ENCODE data around the gene POLK.

Gene POLK

DNA sequence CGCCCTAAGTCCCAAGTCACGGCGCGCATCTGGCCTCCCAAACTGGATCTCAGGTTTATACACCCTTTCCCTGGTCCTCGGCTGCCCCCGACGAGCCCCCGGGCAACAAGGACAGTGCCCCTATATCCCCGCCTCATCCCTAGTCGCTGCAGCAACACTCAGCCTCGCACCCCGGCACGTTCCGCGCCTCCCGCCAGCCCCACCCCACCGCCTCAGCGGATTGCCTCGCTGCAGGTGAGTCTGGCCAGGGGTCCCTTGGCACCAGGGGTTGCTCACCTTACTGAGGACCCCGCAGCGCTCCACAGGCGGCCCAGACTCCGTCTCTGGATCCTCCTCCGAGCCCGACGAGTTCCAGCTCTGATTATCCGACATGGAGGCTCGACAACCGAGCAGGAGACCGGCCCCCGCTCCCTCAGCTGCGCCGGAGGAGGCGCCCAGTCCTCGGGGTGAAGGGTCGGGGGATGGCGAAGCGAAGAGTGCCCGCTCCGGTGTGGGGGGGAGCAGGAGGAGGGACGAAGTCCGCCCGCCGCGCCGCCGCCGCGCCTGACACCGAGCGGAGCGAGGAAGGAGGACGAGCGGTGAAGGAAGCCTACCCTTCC, 756 bp upstream of the POLK start:
- Histone ChIP-seq H3K4me1 (ENCODE audit: insufficient read depth, low read length) (peaks cover 4% of the 10 kb centered on the region; the same call in 1 of the 2 replicates), H3K27ac (ENCODE audit: low read length) (no peak overlapping the region), H3K4me3 (ENCODE audit: low read length) (peak overlapping the region; percentile 96), H3K9me3 (ENCODE audit: insufficient read depth, low read depth, low read length) (no peaks in the 10 kb centered on the region), H3K36me3 (ENCODE audit: insufficient read depth, low read depth, low read length) (no peaks in the 10 kb centered on the region), H3K9ac (ENCODE audit: low read depth, low read length) (peak overlapping the region; percentile 66), H3K27me3 (ENCODE audit: insufficient read depth, low read length) (no peaks in the 10 kb centered on the region)

DNA sequence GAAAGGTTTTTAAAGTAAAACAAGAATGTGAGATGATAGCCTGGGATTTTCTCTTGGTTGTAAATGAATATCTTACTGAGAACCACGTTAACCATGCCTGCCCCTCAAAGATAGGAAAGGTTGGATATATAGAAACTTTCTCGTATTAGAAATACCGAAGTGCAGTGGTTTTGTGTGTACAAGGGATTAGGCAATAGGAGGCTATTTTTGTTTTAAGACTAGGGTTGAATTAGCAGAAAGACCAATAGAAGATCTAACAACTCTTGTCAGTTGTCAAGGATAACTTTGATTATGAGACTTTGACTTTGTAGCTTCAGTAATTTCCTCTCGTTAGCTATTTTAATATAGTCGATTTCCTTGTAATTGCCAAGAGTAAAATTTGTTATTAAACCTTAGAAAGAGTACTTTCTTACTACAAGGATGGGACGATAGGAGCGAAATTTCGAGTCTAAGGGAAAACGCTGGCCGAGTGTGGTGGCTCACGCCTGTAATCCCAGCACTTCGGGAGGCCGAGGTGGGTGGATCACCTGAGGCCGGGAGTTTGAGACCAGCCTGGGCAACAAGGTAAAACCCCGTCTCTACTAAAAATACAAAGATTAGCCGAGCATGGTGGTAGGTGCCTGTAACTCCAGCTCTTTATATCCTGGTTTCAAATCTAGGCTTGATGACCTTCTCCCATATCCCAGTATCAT, 838 bp downstream of the POLK start:
- Histone ChIP-seq H3K4me1 (ENCODE audit: insufficient read depth, low read length) (peaks cover 4% of the 10 kb centered on the region; the same call in 1 of the 2 replicates), H3K4me3 (ENCODE audit: low read length) (peak overlapping the region; percentile 96), H3K27ac (ENCODE audit: low read length) (no peak overlapping the region), H3K9me3 (ENCODE audit: insufficient read depth, low read depth, low read length) (no peaks in the 10 kb centered on the region), H3K36me3 (ENCODE audit: insufficient read depth, low read depth, low read length) (no peaks in the 10 kb centered on the region), H3K27me3 (ENCODE audit: insufficient read depth, low read length) (no peaks in the 10 kb centered on the region), H3K9ac (ENCODE audit: low read depth, low read length) (peak overlapping the region; percentile 62; the same call in 1 of the 2 replicates)

DNA sequence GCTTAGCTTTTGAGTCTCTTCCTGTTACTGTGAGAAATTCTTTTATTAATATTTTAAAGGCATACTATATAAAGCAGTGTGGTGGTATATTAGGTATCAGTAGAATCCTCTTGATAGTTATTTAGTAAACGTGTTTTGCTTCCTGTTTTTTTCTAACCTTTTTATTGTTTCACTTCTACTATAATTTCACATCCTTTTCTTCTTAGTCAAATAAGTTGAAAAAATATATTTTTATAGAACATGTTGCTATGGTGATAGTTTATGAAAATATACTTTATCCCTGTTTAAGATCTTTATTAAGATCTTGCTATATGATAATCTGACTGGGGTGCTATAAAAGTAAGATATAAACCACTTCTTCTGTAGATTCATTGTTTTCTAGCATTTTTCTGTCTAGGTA, 2.1 kb downstream of the POLK start:
- no peaks in the 10 kb centered on the region for H3K27me3 ChIP-seq (ENCODE audit: insufficient read depth, low read length)
- no peak overlapping the region for H3K9ac ChIP-seq (ENCODE audit: low read depth, low read length)
- no peak overlapping the region for H3K4me3 ChIP-seq (ENCODE audit: low read length)
- H3K9me3 ChIP-seq (ENCODE audit: insufficient read depth, low read depth, low read length) = no peaks in the 10 kb centered on the region
- peaks cover 4% of the 10 kb centered on the region; the same call in 1 of the 2 replicates for H3K4me1 ChIP-seq (ENCODE audit: insufficient read depth, low read length)
- H3K36me3 ChIP-seq (ENCODE audit: insufficient read depth, low read depth, low read length) = no peaks in the 10 kb centered on the region
- no peak overlapping the region for H3K27ac ChIP-seq (ENCODE audit: low read length)

DNA sequence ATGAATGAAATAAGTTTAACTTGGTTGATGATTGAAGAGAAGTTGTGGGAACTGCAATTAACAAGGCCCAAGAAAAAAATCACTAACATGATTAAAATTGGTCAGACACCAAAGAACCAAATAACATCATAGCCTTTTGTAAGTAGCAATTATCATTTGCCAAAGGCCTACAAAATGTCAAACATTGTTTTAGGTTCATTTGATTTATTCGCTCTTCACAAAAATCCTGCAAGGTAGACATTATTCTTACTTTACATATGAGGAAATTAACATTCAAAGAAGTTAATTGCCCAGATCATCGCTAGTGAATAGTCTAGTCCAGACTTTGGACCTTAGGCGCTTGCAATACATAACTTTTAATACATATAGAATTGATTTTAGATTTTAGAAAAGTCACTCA, 2.6 kb downstream of the POLK start:
- no peaks in the 10 kb centered on the region for H3K36me3 ChIP-seq (ENCODE audit: insufficient read depth, low read depth, low read length)
- peaks cover 4% of the 10 kb centered on the region; the same call in 1 of the 2 replicates for H3K4me1 ChIP-seq (ENCODE audit: insufficient read depth, low read length)
- no peaks in the 10 kb centered on the region for H3K9me3 ChIP-seq (ENCODE audit: insufficient read depth, low read depth, low read length)
- H3K27me3 ChIP-seq (ENCODE audit: insufficient read depth, low read length) = no peaks in the 10 kb centered on the region
- no peak overlapping the region for H3K27ac ChIP-seq (ENCODE audit: low read length)
- H3K9ac ChIP-seq (ENCODE audit: low read depth, low read length) = no peak overlapping the region
- no peak overlapping the region for H3K4me3 ChIP-seq (ENCODE audit: low read length)

GRCh38 chr5:75519761-75520160, 8.1 kb downstream of the POLK start:
- no peak overlapping the region for H3K27ac ChIP-seq (ENCODE audit: low read length)
- no peaks in the 10 kb centered on the region for H3K4me1 ChIP-seq (ENCODE audit: insufficient read depth, low read length)
- no peaks in the 10 kb centered on the region for H3K36me3 ChIP-seq (ENCODE audit: insufficient read depth, low read depth, low read length)
- H3K9me3 ChIP-seq (ENCODE audit: insufficient read depth, low read depth, low read length) = peaks cover 6% of the 10 kb centered on the region
- no peak overlapping the region for H3K4me3 ChIP-seq (ENCODE audit: low read length)
- H3K9ac ChIP-seq (ENCODE audit: low read depth, low read length) = no peak overlapping the region
- H3K27me3 ChIP-seq (ENCODE audit: insufficient read depth, low read length) = no peaks in the 10 kb centered on the region

- peaks cover 6% of the 10 kb centered on the region for H3K9me3 ChIP-seq (ENCODE audit: insufficient read depth, low read depth, low read length)
- no peaks in the 10 kb centered on the region for H3K4me1 ChIP-seq (ENCODE audit: insufficient read depth, low read length)
- no peak overlapping the region for H3K27ac ChIP-seq (ENCODE audit: low read length)
- H3K9ac ChIP-seq (ENCODE audit: low read depth, low read length) = no peak overlapping the region
- no peaks in the 10 kb centered on the region for H3K36me3 ChIP-seq (ENCODE audit: insufficient read depth, low read depth, low read length)
- H3K27me3 ChIP-seq (ENCODE audit: insufficient read depth, low read length) = no peaks in the 10 kb centered on the region
- H3K4me3 ChIP-seq (ENCODE audit: low read length) = no peak overlapping the region
Observed at GRCh38 chr5:75521195-75521594, 9.5 kb downstream of the POLK start.

DNA sequence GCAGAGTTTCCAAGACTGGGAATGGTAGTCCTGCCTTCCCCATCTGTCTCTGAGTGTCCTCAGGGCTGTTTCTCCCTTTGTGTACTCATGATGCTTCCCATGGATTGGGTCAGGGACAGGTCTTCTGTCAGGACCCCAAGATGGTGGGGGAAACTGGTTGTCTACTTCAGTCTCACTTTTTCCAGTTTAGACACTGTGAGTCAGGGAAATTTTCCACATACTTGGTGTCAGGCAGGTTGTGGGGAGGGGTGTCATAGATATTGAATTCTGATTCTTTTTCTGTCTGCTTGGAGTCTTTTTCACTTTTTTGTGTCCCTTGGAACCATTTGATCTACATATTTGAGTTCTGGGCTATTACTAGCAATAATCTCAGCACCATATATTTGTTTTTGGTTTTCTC, 10.3 kb downstream of the POLK start:
- no peaks in the 10 kb centered on the region for H3K4me1 ChIP-seq (ENCODE audit: insufficient read depth, low read length)
- H3K4me3 ChIP-seq (ENCODE audit: low read length) = no peak overlapping the region
- H3K27ac ChIP-seq (ENCODE audit: low read length) = no peak overlapping the region
- H3K27me3 ChIP-seq (ENCODE audit: insufficient read depth, low read length) = no peaks in the 10 kb centered on the region
- H3K9me3 ChIP-seq (ENCODE audit: insufficient read depth, low read depth, low read length) = peaks cover 6% of the 10 kb centered on the region
- H3K9ac ChIP-seq (ENCODE audit: low read depth, low read length) = no peak overlapping the region
- H3K36me3 ChIP-seq (ENCODE audit: insufficient read depth, low read depth, low read length) = no peaks in the 10 kb centered on the region

- peaks cover 6% of the 10 kb centered on the region for H3K9me3 ChIP-seq (ENCODE audit: insufficient read depth, low read depth, low read length)
- H3K36me3 ChIP-seq (ENCODE audit: insufficient read depth, low read depth, low read length) = no peaks in the 10 kb centered on the region
- H3K4me1 ChIP-seq (ENCODE audit: insufficient read depth, low read length) = no peaks in the 10 kb centered on the region
- no peak overlapping the region for H3K27ac ChIP-seq (ENCODE audit: low read length)
- no peak overlapping the region for H3K4me3 ChIP-seq (ENCODE audit: low read length)
- H3K27me3 ChIP-seq (ENCODE audit: insufficient read depth, low read length) = no peaks in the 10 kb centered on the region
- H3K9ac ChIP-seq (ENCODE audit: low read depth, low read length) = no peak overlapping the region
Observed at GRCh38 chr5:75522542-75522941, 10.9 kb downstream of the POLK start.

- Histone ChIP-seq H3K27ac (ENCODE audit: low read length) (no peak overlapping the region), H3K4me1 (ENCODE audit: insufficient read depth, low read length) (no peaks in the 10 kb centered on the region), H3K9me3 (ENCODE audit: insufficient read depth, low read depth, low read length) (peaks cover 6% of the 10 kb centered on the region), H3K36me3 (ENCODE audit: insufficient read depth, low read depth, low read length) (no peaks in the 10 kb centered on the region), H3K27me3 (ENCODE audit: insufficient read depth, low read length) (no peaks in the 10 kb centered on the region), H3K9ac (ENCODE audit: low read depth, low read length) (no peak overlapping the region), H3K4me3 (ENCODE audit: low read length) (no peak overlapping the region)
Observed at GRCh38 chr5:75523275-75523674, 11.6 kb downstream of the POLK start.

DNA sequence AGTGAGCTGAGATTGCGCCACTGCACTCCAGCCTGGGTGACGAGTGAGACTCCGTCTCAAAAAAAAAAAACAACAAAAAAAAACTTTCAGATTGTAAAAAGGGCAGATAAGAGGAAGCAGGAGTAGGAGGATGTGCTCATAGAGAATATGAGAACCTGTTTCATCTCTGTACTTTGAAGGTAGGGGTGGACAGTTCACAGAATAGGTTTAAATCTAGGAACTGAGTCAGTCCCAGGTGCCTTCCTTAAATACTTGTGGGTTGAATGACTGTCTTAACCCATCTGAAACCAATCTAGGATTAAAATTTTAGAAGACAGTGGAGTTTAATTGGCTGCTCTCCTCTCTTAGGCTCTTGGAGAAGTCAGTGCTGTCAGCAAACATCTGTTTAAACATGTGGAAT, 12.4 kb downstream of the POLK start:
- H3K4me3 ChIP-seq (ENCODE audit: low read length) = no peak overlapping the region
- H3K9ac ChIP-seq (ENCODE audit: low read depth, low read length) = no peak overlapping the region
- no peaks in the 10 kb centered on the region for H3K36me3 ChIP-seq (ENCODE audit: insufficient read depth, low read depth, low read length)
- no peak overlapping the region for H3K27ac ChIP-seq (ENCODE audit: low read length)
- peaks cover 6% of the 10 kb centered on the region for H3K9me3 ChIP-seq (ENCODE audit: insufficient read depth, low read depth, low read length)
- no peaks in the 10 kb centered on the region for H3K4me1 ChIP-seq (ENCODE audit: insufficient read depth, low read length)
- H3K27me3 ChIP-seq (ENCODE audit: insufficient read depth, low read length) = no peaks in the 10 kb centered on the region

GRCh38 chr5:75524591-75524990, 12.9 kb downstream of the POLK start:
- Histone ChIP-seq H3K27me3 (ENCODE audit: insufficient read depth, low read length) (no peaks in the 10 kb centered on the region), H3K9me3 (ENCODE audit: insufficient read depth, low read depth, low read length) (peaks cover 6% of the 10 kb centered on the region), H3K36me3 (ENCODE audit: insufficient read depth, low read depth, low read length) (no peaks in the 10 kb centered on the region), H3K4me1 (ENCODE audit: insufficient read depth, low read length) (no peaks in the 10 kb centered on the region), H3K27ac (ENCODE audit: low read length) (no peak overlapping the region), H3K9ac (ENCODE audit: low read depth, low read length) (no peak overlapping the region), H3K4me3 (ENCODE audit: low read length) (no peak overlapping the region)

GRCh38 chr5:75525344-75525743, 13.7 kb downstream of the POLK start:
- no peak overlapping the region for H3K27ac ChIP-seq (ENCODE audit: low read length)
- no peak overlapping the region for H3K9ac ChIP-seq (ENCODE audit: low read depth, low read length)

More at GRCh38 chr5:75525344-75525743, 13.7 kb downstream of the POLK start:
- Histone ChIP-seq H3K4me1 (ENCODE audit: insufficient read depth, low read length) (no peaks in the 10 kb centered on the region), H3K27me3 (ENCODE audit: insufficient read depth, low read length) (no peaks in the 10 kb centered on the region), H3K36me3 (ENCODE audit: insufficient read depth, low read depth, low read length) (no peaks in the 10 kb centered on the region), H3K9me3 (ENCODE audit: insufficient read depth, low read depth, low read length) (peaks cover 6% of the 10 kb centered on the region), H3K4me3 (ENCODE audit: low read length) (no peak overlapping the region)
